Omental fat pad (tissue), 4 donors: ENCODE data around the gene SPAG17. TPM values are rescaled to one million over a fixed set of nuclear protein-coding genes. Genes with fewer than 3 reads are reported as not detected.

Experiments
- ATAC-seq: fragments of 150-250 bp; one replicate; pipeline ENCODE4 v1.9.1; 2016; ENCODE audit warnings: mild to moderate bottlenecking, moderate library complexity; ENCODE audit not compliant: low FRiP score
- DNase-seq: peaks from one replicate; pipeline ENCODE4 v3.0.0-alpha.2; 2019; ENCODE audit warnings: low spot score
- CTCF ChIP-seq, 3 donors: fragments of 450-650 bp; IDR thresholded peaks; one replicate each; pipeline ENCODE4 v1.5.1; 2016 to 2017; ENCODE audit warnings: antibody characterized with exemption in 3 of 3, mild to moderate bottlenecking in 3 of 3, moderate library complexity in 2 of 3
- total RNA-seq, 4 donors: library from RNA; depleted of rRNA; stranded (reverse); fragments of >200 nt; gene quantifications; one replicate each; pipeline ENCODE4 v1.1.0, GENCODE V29; 2016

The SPAG17 gene
- total RNA-seq, 4 donors from 2014 or later, result 0.16 to 1.2 (median 0.24) TPM; not detected in 1

DNA sequence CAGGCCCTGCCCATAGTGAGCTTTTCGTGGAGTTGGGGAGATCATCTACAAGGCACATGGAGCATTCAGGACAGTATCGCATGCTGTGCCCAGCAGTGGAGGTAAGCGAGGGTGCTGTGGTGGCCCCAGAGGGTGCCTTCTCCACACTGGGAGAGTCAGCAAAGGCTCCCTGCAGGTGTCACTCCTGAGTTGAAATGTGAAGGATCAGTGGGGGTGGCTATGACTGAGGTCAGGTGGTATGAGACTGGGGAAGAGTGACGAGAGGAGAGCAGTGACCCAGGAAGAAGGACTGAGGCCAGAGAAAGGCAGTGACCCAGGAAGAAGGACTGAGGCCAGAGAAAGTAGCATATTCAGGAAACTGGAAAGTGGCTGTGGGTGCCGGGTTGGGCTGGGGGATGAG, 53.0 kb downstream of the SPAG17 start:
- DNase-seq, result no peak
- TF ChIP-seq CTCF (IDR thresholded peaks at IDR 0.05), result no peak
- no peak for ATAC-seq

- no peak for ATAC-seq
- no peak for TF ChIP-seq CTCF (IDR thresholded peaks at IDR 0.05)
- DNase-seq, result no peak
Observed at GRCh38 chr1:118128761-118129160, 56.3 kb downstream of the SPAG17 start.

DNA sequence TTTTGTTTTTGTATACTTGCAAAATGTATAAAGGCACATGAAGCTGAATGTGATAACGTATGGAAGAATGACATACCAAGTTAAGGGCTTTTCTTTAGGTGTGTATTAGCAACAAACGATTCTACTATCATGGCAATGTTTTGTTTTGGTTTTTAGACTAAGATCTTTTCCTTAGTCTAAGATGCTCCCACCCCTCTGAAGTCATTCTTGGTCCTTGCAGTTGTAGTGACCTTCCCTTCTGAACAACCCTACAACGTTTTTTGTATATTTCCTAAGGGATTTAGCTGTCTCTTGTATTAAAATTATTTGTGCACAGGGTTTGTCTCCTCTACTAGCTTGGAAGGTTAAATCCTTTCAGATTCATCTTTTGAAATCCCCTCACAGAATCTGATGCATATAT, 61.0 kb downstream of the SPAG17 start:
- TF ChIP-seq CTCF (IDR thresholded peaks at IDR 0.05), result no peak
- ATAC-seq, result no peak
- no peak for DNase-seq

DNA sequence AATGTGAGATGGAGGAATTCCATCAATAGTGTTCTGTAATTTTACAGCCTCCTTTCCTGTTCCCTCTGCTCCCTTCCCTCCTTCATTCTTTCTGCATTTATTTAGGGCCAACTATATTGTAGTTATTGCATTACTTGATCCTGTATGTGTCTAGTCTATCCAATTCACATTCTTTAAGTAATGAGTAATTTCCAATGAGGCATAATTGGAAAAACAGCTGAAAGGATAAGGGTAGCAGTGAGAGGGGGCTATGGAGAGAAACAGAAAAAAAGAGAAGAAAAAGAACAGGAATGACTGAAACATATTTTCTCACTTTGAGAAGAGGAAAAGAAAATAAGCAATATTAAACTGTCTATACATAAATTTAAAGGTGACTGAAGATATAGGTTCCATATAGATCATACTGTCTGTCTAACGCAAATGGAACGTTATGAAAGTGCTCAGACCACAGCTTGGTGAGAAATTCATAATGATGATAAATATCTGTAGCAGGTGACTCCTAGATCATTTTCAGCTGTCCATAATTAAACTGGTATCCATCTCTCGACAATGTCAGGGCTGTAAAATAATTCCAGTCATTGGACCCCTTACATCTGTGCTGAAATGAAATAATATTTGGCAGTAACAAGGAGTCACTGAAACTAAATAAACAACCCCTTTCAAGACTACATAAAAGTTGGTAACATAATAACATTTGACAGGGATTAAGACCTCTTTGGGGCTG, 61.8 kb downstream of the SPAG17 start:
- DNase-seq (no peak), ATAC-seq (no peak)
- no peak for TF ChIP-seq CTCF (IDR thresholded peaks at IDR 0.05)

- ATAC-seq (no peak), DNase-seq (no peak)
- no peak for TF ChIP-seq CTCF (IDR thresholded peaks at IDR 0.05)
Observed at GRCh38 chr1:118122234-118123004, 62.6 kb downstream of the SPAG17 start.

DNA sequence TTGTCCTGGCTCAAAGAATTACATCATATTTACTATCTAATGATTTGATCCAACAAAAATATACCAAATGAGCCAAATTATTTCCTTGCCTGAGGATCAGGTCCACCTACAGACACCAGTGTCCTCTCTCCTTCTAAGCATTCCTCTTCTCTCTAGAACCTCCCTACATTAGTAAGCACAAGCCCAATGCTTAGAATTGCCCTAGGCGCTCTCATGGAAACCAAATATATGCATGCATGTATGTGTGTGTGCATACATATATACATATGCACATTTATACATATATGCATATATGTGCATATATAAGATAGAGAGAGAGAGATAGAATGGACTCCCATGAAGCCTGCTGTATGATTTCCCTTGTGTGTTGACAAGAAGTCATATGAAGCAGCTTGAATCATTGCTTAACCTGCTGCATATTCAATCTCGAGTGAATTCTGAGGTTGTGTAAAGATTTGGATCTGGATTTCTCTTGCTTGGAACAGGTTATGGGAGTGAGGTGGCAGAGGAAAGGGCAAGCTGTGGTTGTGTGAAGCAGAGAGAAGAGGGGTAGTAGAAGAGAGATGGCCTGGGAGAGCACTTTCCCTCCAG, 66.1 kb downstream of the SPAG17 start:
- TF ChIP-seq CTCF (IDR thresholded peaks at IDR 0.05), result no peak
- DNase-seq, result no peak
- no peak for ATAC-seq
